ENCODE data around the gene CEP85L.

- TF ChIP-seq CTCF (IDR thresholded peaks at IDR 0.05 in 4 of 5, conservative IDR thresholded peaks at IDR 0.05 in 1 of 5) = no peak
- no peak for TF ChIP-seq POLR2A (IDR thresholded peaks at IDR 0.05)
Observed at GRCh38 chr6:118456982-118457381, 194.4 kb downstream of the CEP85L start.

Measured in gastrocnemius medialis (tissue), 4 donors.